ENCODE results near the gene ADAMTS12.

DNA sequence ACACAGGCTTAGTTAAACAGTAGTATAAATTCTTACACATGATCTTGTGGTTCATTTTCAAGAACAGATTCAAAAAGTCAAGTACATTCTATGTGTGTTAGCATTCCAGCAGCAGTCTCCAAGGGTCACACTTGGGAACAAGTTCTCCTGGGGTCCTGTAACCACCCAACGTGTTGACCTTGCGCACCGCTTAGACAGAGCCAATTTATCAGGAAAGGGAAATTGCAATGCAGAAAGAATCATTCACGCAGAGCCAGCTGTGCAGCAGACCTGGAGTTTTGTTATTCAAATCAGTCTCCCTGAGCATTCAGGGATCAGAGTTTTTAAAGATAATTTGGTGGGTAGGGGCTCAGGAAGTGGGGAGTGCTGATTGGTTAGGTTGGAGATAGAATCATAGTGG lies 35.9 kb upstream of the ADAMTS12 start:
- no peak for TF ChIP-seq POLR2AphosphoS5 (IDR thresholded peaks at IDR 0.05; ENCODE audit: low read depth, low read length)
- no peak for TF ChIP-seq TAF1 (IDR thresholded peaks at IDR 0.05; ENCODE audit: borderline replicate concordance, insufficient read depth, low read length)
- TF ChIP-seq, protein P1, sequence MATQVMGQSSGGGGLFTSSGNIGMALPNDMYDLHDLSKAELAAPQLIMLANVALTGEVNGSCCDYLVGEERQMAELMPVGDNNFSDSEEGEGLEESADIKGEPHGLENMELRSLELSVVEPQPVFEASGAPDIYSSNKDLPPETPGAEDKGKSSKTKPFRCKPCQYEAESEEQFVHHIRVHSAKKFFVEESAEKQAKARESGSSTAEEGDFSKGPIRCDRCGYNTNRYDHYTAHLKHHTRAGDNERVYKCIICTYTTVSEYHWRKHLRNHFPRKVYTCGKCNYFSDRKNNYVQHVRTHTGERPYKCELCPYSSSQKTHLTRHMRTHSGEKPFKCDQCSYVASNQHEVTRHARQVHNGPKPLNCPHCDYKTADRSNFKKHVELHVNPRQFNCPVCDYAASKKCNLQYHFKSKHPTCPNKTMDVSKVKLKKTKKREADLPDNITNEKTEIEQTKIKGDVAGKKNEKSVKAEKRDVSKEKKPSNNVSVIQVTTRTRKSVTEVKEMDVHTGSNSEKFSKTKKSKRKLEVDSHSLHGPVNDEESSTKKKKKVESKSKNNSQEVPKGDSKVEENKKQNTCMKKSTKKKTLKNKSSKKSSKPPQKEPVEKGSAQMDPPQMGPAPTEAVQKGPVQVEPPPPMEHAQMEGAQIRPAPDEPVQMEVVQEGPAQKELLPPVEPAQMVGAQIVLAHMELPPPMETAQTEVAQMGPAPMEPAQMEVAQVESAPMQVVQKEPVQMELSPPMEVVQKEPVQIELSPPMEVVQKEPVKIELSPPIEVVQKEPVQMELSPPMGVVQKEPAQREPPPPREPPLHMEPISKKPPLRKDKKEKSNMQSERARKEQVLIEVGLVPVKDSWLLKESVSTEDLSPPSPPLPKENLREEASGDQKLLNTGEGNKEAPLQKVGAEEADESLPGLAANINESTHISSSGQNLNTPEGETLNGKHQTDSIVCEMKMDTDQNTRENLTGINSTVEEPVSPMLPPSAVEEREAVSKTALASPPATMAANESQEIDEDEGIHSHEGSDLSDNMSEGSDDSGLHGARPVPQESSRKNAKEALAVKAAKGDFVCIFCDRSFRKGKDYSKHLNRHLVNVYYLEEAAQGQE (IDR thresholded peaks at IDR 0.05; ENCODE audit: insufficient read depth in 1 of 2, low read depth in 2 of 2, low read length in 2 of 2): no peak
- TF ChIP-seq SIN3A (IDR thresholded peaks at IDR 0.05; ENCODE audit: borderline replicate concordance, insufficient read depth, low read length): no peak

Measured in PFSK-1 (cell line).